HEK293 (cell line): ENCODE data around the gene NLRP9.
A peak's percentile ranks its signal among the peaks of the same experiment; 100 is the strongest.

Experiments used
- CTCF ChIA-PET: fragments of 350-600 bp; formaldehyde crosslinking; extraction: SDS; loops from one replicate; lab custom pipeline; 2021; ENCODE audit warnings: antibody characterized with exemption; lab: Yijun Ruan, JAX
- POLR2A ChIA-PET: fragments of 300-600 bp; formaldehyde crosslinking; extraction: SDS; loops from one replicate; lab custom pipeline; 2020; ENCODE audit warnings: antibody characterized with exemption, inconsistent platforms; lab: Yijun Ruan, JAX
- H3K27ac ChIP-seq: fragments of 200-500 bp; sonication (Bioruptor generic); 2 replicates; pipeline ENCODE4 v1.5.1; 2014; ENCODE audit warnings: low read depth, low read length, control low read depth, inconsistent platforms; ENCODE audit errors: extremely low read depth
- H3K36me3 ChIP-seq, 2 experiments: fragments of 200-500 bp in 1 of 2; sonication (Bioruptor generic) in 1 of 2; 1 replicate in 1 of 2; 2 replicates in 1 of 2; pipeline ENCODE4 v1.5.1; 2014 to 2017; ENCODE audit warnings: inconsistent platforms in 2 of 2, low read length in 2 of 2; ENCODE audit not compliant: control insufficient read depth in 2 of 2, insufficient read depth in 1 of 2
- H3K4me1 ChIP-seq: fragments of 200-500 bp; sonication (Bioruptor generic); 2 replicates; pipeline ENCODE4 v1.5.1; 2014; ENCODE audit warnings: mild to moderate bottlenecking, low read length, inconsistent platforms; ENCODE audit not compliant: control insufficient read depth, insufficient read depth
- H3K4me3 ChIP-seq: 2 replicates; pipeline ENCODE4 v1.5.1; 2011; ENCODE audit warnings: low read depth, mild to moderate bottlenecking, control low read depth, low read length, moderate library complexity
- H3K9me3 ChIP-seq: fragments of 200-500 bp; sonication (Bioruptor generic); 2 replicates; pipeline ENCODE4 v1.5.1; 2014; ENCODE audit warnings: low read depth, low read length, inconsistent platforms; ENCODE audit not compliant: control insufficient read depth, insufficient read depth
- AEBP2 ChIP-seq: fragments of 450-650 bp; formaldehyde crosslinking; IDR thresholded peaks from 2 replicates; pipeline ENCODE4 v1.5.1; 2016; ENCODE audit warnings: missing biosample characterization, missing genetic modification characterization, borderline replicate concordance
- KLF7 ChIP-seq: fragments of 450-650 bp; formaldehyde crosslinking; IDR thresholded peaks from 2 replicates; pipeline ENCODE4 v1.5.1; 2016; ENCODE audit warnings: missing biosample characterization, missing genetic modification characterization, borderline replicate concordance
- PRDM1 ChIP-seq: fragments of 450-650 bp; formaldehyde crosslinking; IDR thresholded peaks from 2 replicates; pipeline ENCODE4; 2016; ENCODE audit warnings: missing biosample characterization, missing genetic modification characterization
- PRDM4 ChIP-seq: fragments of 450-650 bp; formaldehyde crosslinking; IDR thresholded peaks from 2 replicates; pipeline ENCODE4 v1.5.1; 2017; ENCODE audit warnings: missing biosample characterization, missing genetic modification characterization
- SALL2 ChIP-seq: fragments of 450-650 bp; formaldehyde crosslinking; IDR thresholded peaks from 2 replicates; pipeline ENCODE4 v1.5.0; 2017; ENCODE audit warnings: missing biosample characterization, mild to moderate bottlenecking, missing genetic modification characterization, borderline replicate concordance
- SP7 ChIP-seq: fragments of 450-650 bp; formaldehyde crosslinking; IDR thresholded peaks from 2 replicates; pipeline ENCODE4 v1.5.1; 2016; ENCODE audit warnings: missing biosample characterization, missing genetic modification characterization
- ZBTB17 ChIP-seq: fragments of 450-650 bp; formaldehyde crosslinking; IDR thresholded peaks from 2 replicates; pipeline ENCODE4 v1.5.1; 2016; ENCODE audit warnings: missing biosample characterization, missing genetic modification characterization
- ZNF302 ChIP-seq: fragments of 450-650 bp; formaldehyde crosslinking; IDR thresholded peaks from 2 replicates; pipeline ENCODE4 v1.5.1; 2016; ENCODE audit warnings: missing biosample characterization, missing genetic modification characterization, low read depth
- ZNF335 ChIP-seq: fragments of 450-650 bp; formaldehyde crosslinking; conservative IDR thresholded peaks from 2 replicates; pipeline ENCODE4 v1.5.1; 2016; ENCODE audit warnings: missing biosample characterization, missing genetic modification characterization
- ZNF510 ChIP-seq: fragments of 450-650 bp; formaldehyde crosslinking; IDR thresholded peaks from 2 replicates; pipeline ENCODE4 v1.5.1; 2018; ENCODE audit warnings: mild to moderate bottlenecking, missing genetic modification characterization, missing biosample characterization; ENCODE audit not compliant: insufficient replicate concordance
- ZNF518A ChIP-seq: fragments of 450-650 bp; formaldehyde crosslinking; conservative IDR thresholded peaks from 2 replicates; pipeline ENCODE4 v1.5.1; 2016; ENCODE audit warnings: low read depth, missing biosample characterization, missing genetic modification characterization
- ZNF544 ChIP-seq: fragments of 450-650 bp; formaldehyde crosslinking; IDR thresholded peaks from 2 replicates; pipeline ENCODE4 v1.5.0; 2017; ENCODE audit warnings: missing biosample characterization, missing genetic modification characterization
- ZNF580 ChIP-seq: fragments of 450-650 bp; formaldehyde crosslinking; IDR thresholded peaks from 2 replicates; pipeline ENCODE4 v1.5.1; 2016; ENCODE audit warnings: missing biosample characterization, missing genetic modification characterization
- ZNF670 ChIP-seq: fragments of 450-650 bp; formaldehyde crosslinking; IDR thresholded peaks from 2 replicates; pipeline ENCODE4 v1.5.1; 2016; ENCODE audit warnings: missing biosample characterization, missing genetic modification characterization, low read depth
- ZNF747 ChIP-seq: fragments of 450-650 bp; formaldehyde crosslinking; IDR thresholded peaks from 2 replicates; pipeline ENCODE4 v1.5.1; 2016; ENCODE audit warnings: missing biosample characterization, missing genetic modification characterization
- TF ChIP-seq, protein P1 (sequence below): fragments of 450-650 bp; formaldehyde crosslinking; IDR thresholded peaks from 2 replicates; pipeline ENCODE4 v1.5.1; 2016; ENCODE audit warnings: missing biosample characterization, missing genetic modification characterization

NLRP9 gene

GRCh38 chr19:55673465-55673864 lies 64.7 kb downstream of the NLRP9 start (continued):
- TF ChIP-seq AEBP2 (tag by site-specific recombination) (no peak), ZNF670 (no peak), ZNF510 (no peak), ZNF580 (tag by site-specific recombination) (no peak), SP7 (tag by site-specific recombination) (no peak), ZNF335 (tag by site-specific recombination) (peak; percentile 40), ZBTB17 (tag by site-specific recombination) (peak; percentile 64; the same call in 1 of the 2 replicates), ZNF544 (tag by site-specific recombination) (no peak), SALL2 (tag by site-specific recombination) (no peak), ZNF747 (tag by site-specific recombination) (no peak), PRDM4 (no peak), KLF7 (no peak), ZNF302 (no peak), PRDM1 (tag by site-specific recombination) (no peak)

DNA sequence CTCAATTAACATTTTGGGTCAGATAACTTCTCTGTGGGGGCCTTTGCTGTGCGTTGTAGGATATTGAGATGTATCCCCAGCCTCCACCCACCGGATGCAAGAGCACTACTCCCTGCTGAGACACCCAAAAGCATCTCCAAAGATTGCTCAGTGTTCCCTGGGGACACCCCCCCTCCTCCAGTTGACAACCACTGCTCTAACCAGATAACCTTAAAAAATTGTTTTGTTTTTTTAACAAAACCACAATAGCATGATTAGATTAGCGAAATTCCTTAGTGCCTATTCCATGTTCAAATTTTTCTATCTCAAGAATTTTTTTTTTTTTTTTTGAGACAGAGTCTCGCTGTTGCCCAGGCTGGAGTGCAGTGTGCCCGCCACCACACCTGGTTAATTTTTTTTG lies 65.8 kb downstream of the NLRP9 start:
- no peak for TF ChIP-seq ZNF518A (tag by site-specific recombination)
- TF ChIP-seq, protein P1, sequence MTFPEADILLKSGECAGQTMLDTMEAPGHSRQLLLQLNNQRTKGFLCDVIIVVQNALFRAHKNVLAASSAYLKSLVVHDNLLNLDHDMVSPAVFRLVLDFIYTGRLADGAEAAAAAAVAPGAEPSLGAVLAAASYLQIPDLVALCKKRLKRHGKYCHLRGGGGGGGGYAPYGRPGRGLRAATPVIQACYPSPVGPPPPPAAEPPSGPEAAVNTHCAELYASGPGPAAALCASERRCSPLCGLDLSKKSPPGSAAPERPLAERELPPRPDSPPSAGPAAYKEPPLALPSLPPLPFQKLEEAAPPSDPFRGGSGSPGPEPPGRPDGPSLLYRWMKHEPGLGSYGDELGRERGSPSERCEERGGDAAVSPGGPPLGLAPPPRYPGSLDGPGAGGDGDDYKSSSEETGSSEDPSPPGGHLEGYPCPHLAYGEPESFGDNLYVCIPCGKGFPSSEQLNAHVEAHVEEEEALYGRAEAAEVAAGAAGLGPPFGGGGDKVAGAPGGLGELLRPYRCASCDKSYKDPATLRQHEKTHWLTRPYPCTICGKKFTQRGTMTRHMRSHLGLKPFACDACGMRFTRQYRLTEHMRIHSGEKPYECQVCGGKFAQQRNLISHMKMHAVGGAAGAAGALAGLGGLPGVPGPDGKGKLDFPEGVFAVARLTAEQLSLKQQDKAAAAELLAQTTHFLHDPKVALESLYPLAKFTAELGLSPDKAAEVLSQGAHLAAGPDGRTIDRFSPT (tag by site-specific recombination) = 0 out of 2 replicates have a peak, but pooled peaks have one; percentile 14
- TF ChIP-seq, all 188 proteins: peak for 1
- H3K9me3 ChIP-seq = no peaks in the 10 kb centered on the region
- peaks cover 29 to 59% of the 10 kb centered on the region in 2 experiments; a peak in 2 of 3 replicates for H3K36me3 ChIP-seq
- peaks cover 19% of the 10 kb centered on the region for H3K4me1 ChIP-seq
- CTCF ChIA-PET = interaction anchor here (0.6 to 2.5 kb wide), 10 partner anchors 9 to 1759 kb away, joined by 3 to 35 read pairs (median 4); partner anchors contain the start of gene U2AF2
- POLR2A ChIA-PET = interaction anchor here (0.7 to 1.6 kb wide), 2 partner anchors 25 to 449 kb away, joined by 4 to 5 read pairs; no protein-coding TSS in a partner anchor
- no peak overlapping the region for H3K4me3 ChIP-seq
- no peak overlapping the region for H3K27ac ChIP-seq
